Neural crest cell (in vitro differentiated cells): Measurements from ENCODE around the gene FBXW9. TPM values are rescaled to one million over a fixed set of nuclear protein-coding genes. Genes with fewer than 3 reads are reported as not detected.

Experiments used
- DNase-seq: peaks from one replicate; pipeline ENCODE4 v3.0.0; 2021; ENCODE audit warnings: low read depth, mixed read lengths, low spot score
- H3K27ac Mint-ChIP-seq: one replicate; pipeline ENCODE4 v1.8.0; 2021; ENCODE audit warnings: mild to moderate bottlenecking, mixed read lengths; ENCODE audit not compliant: unreplicated experiment
- H3K27me3 Mint-ChIP-seq: 2 replicates; pipeline ENCODE4 v1.8.0; 2021; ENCODE audit warnings: low read depth, mild to moderate bottlenecking, mixed read lengths
- H3K36me3 Mint-ChIP-seq: 2 replicates; pipeline ENCODE4 v1.8.0; 2021; ENCODE audit warnings: low read depth, mild to moderate bottlenecking, mixed read lengths
- H3K4me1 Mint-ChIP-seq: 2 replicates; pipeline ENCODE4 v1.8.0; 2021; ENCODE audit warnings: mixed read lengths
- H3K4me3 Mint-ChIP-seq: one replicate; pipeline ENCODE4 v1.8.0; 2021; ENCODE audit warnings: mild to moderate bottlenecking, mixed read lengths
- H3K9me3 Mint-ChIP-seq: 2 replicates; pipeline ENCODE4 v1.8.0; 2021; ENCODE audit warnings: mixed read lengths
- total RNA-seq: library from RNA; stranded (reverse); gene quantifications from 2 replicates; pipeline ENCODE4 v1.2.1, GENCODE V29; 2021
- TF ChIP-seq, protein P1 (sequence below): fragments of 200-600 bp; sonication (generic); conservative IDR thresholded peaks from 2 replicates; pipeline ENCODE4 v1.5.0; 2021; ENCODE audit warnings: antibody characterized with exemption, mild to moderate bottlenecking

The FBXW9 gene
- total RNA-seq, 1 donor from 2014 or later: 15.9 TPM

- Mint-ChIP-seq H3K36me3 (no peaks in the 10 kb centered on the region), H3K27ac (peak within 1 kb of the TSS; percentile 88), H3K9me3 (no peaks in the 10 kb centered on the region), H3K27me3 (no peaks in the 10 kb centered on the region), H3K4me1 (peaks cover 44% of the 10 kb centered on the region), H3K4me3 (peak within 1 kb of the TSS; percentile 98)
- DNase-seq: peak; percentile 65
- TF ChIP-seq, protein P1, sequence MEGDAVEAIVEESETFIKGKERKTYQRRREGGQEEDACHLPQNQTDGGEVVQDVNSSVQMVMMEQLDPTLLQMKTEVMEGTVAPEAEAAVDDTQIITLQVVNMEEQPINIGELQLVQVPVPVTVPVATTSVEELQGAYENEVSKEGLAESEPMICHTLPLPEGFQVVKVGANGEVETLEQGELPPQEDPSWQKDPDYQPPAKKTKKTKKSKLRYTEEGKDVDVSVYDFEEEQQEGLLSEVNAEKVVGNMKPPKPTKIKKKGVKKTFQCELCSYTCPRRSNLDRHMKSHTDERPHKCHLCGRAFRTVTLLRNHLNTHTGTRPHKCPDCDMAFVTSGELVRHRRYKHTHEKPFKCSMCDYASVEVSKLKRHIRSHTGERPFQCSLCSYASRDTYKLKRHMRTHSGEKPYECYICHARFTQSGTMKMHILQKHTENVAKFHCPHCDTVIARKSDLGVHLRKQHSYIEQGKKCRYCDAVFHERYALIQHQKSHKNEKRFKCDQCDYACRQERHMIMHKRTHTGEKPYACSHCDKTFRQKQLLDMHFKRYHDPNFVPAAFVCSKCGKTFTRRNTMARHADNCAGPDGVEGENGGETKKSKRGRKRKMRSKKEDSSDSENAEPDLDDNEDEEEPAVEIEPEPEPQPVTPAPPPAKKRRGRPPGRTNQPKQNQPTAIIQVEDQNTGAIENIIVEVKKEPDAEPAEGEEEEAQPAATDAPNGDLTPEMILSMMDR: no peak
These were observed 30.0 kb downstream of the FBXW9 start, which contains the start of the genes MAN2B1 and WDR83 for GRCh38 chr19:12666265-12667048. Gene MAN2B1 (minus strand): TSS chr19:12666742. CDS start chr19:12666701, 41 bp downstream. Gene WDR83 (plus strand): TSS chr19:12666807. CDS start chr19:12669791, 2,984 bp downstream.

- no peak for DNase-seq
- Mint-ChIP-seq H3K9me3 (no peaks in the 10 kb centered on the region), H3K4me1 (peaks cover 44% of the 10 kb centered on the region), H3K36me3 (no peaks in the 10 kb centered on the region), H3K27me3 (no peaks in the 10 kb centered on the region), H3K27ac (peak overlapping the region; percentile 88), H3K4me3 (peak overlapping the region; percentile 98)
- TF ChIP-seq, protein P1: no peak
These were observed 30.7 kb downstream of the FBXW9 start for GRCh38 chr19:12665671-12666264.

DNA sequence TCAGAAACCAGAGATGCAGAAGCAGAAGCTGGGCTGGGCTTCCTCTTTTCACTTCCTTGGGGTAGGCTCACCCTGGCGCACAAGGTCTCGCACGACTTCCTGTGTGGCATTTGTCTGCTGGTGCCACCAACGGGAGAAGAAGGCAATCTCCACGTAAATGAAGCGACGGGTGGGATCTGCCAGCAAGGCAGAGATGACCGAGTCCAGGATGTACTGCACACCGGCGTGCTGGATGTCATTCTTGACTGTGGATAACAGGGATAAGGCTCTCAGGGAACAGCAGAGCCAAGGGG, 31.2 kb downstream of the FBXW9 start:
- H3K27me3 Mint-ChIP-seq: no peaks in the 10 kb centered on the region
- peaks cover 41% of the 10 kb centered on the region for H3K4me1 Mint-ChIP-seq
- H3K4me3 Mint-ChIP-seq: peak overlapping the region; percentile 78
- TF ChIP-seq, protein P1: no peak
- H3K36me3 Mint-ChIP-seq: no peaks in the 10 kb centered on the region
- no peaks in the 10 kb centered on the region for H3K9me3 Mint-ChIP-seq
- no peak overlapping the region for H3K27ac Mint-ChIP-seq
- no peak for DNase-seq

DNA sequence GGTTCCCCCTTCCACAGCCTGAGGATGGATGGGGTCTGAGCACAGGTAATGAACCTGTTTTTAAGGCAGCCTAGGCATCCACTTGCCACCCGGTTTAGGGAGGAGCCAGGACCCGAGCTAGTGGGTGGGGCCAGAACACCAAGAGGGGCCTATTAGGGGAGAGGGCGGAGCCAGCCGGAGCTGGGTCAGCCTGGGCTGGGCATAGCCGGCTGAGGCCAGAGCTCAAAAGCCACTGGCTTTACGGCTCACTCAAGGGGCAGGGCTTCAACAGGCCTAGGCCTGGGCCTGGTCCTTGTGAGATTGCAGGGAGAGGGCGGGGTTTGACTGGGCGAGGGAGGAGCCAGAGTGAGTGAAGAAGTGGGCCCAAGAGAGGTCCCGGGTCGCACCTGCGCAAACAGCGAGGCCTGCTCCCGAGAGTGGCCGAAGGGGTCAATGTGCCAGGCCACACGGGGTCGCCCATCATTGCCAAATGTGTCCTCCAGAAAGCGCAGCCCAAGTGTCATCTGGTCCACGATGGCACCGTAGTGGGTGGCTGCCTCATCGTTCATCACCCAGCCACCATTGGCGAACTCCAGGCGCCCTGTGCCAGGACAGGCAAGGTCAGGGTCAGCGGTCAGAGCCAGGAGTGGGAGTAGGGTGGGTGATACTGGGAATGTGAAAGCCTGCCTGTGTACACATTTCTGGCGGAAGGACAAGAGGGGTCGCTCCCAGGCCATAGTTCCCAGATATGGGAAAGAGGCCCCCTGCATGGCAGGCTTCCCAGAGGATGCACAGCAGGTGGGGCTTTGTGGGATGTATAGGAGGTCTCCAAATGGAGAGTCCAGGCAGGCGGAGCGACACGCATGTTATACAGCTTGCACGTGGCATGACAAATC, 31.8 kb downstream of the FBXW9 start:
- TF ChIP-seq, protein P1: no peak
- peaks cover 3% of the 10 kb centered on the region for H3K36me3 Mint-ChIP-seq
- no peak overlapping the region for H3K27ac Mint-ChIP-seq
- no peaks in the 10 kb centered on the region for H3K27me3 Mint-ChIP-seq
- H3K4me3 Mint-ChIP-seq: peak overlapping the region; percentile 78
- DNase-seq: no peak
- H3K9me3 Mint-ChIP-seq: no peaks in the 10 kb centered on the region
- H3K4me1 Mint-ChIP-seq: peaks cover 36% of the 10 kb centered on the region

GRCh38 chr19:12660980-12661379, 35.5 kb downstream of the FBXW9 start:
- Mint-ChIP-seq H3K36me3 (peaks cover 7% of the 10 kb centered on the region), H3K27ac (no peak overlapping the region), H3K9me3 (no peaks in the 10 kb centered on the region), H3K27me3 (no peaks in the 10 kb centered on the region), H3K4me1 (peaks cover 4% of the 10 kb centered on the region), H3K4me3 (no peak overlapping the region)
- TF ChIP-seq, protein P1: no peak
- no peak for DNase-seq
